CD4-positive, alpha-beta T cell treated with Interferon gamma for 1 hour (primary cell): ENCODE results near the gene ZNF780B.
"Not testable (repeated sequence)": the region's sequence is repeated elsewhere in the genome, so short reads cannot be mapped to it uniquely, and the experiment has no call there.

Experiments used
- DNase-seq: peaks from one replicate; pipeline ENCODE4 v3.0.0-alpha.2; 2020

Gene ZNF780B

GRCh38 chr19:40055832-40056504, at the start of gene ZNF780B:
Gene ZNF780B, minus strand, starts transcription at chr19:40056231. Its CDS starts 5,899 bp downstream, at chr19:40050332.
- DNase-seq, result peak; percentile 48

- DNase-seq, result no peak
Measured at GRCh38 chr19:40104754-40105153, 48.7 kb upstream of the ZNF780B start.

- no peak for DNase-seq
Measured at GRCh38 chr19:40103600-40103999, 47.6 kb upstream of the ZNF780B start.

GRCh38 chr19:40101813-40102212, 45.8 kb upstream of the ZNF780B start:
- DNase-seq, result no peak

GRCh38 chr19:40093416-40093815, 37.4 kb upstream of the ZNF780B start:
- no peak for DNase-seq

- DNase-seq, result no peak
Measured at GRCh38 chr19:40091205-40092129, 35.4 kb upstream of the ZNF780B start.

- DNase-seq, result peak; percentile 68
Measured at GRCh38 chr19:40090241-40091204, 34.5 kb upstream of the ZNF780B start, which contains the start of gene ZNF780A. Gene ZNF780A, minus strand, starts transcription at chr19:40090943. Its CDS starts 6,190 bp downstream, at chr19:40084753.

GRCh38 chr19:40089462-40089861, 33.4 kb upstream of the ZNF780B start:
- DNase-seq, result no peak

GRCh38 chr19:40088299-40089047, 32.4 kb upstream of the ZNF780B start:
- no peak for DNase-seq

GRCh38 chr19:40084948-40085347, 28.9 kb upstream of the ZNF780B start:
- no peak for DNase-seq

GRCh38 chr19:40081411-40081810, 25.4 kb upstream of the ZNF780B start:
- DNase-seq, result no peak

- DNase-seq, result no peak
Measured at GRCh38 chr19:40080289-40080688, 24.3 kb upstream of the ZNF780B start.

- DNase-seq, result no peak
Measured at GRCh38 chr19:40078377-40078776, 22.3 kb upstream of the ZNF780B start.

- no peak for DNase-seq
Measured at GRCh38 chr19:40070058-40070457, 14.0 kb upstream of the ZNF780B start.

- DNase-seq, result no peak
Measured at GRCh38 chr19:40059624-40060023, 3.6 kb upstream of the ZNF780B start.

- DNase-seq, result no peak
Measured at GRCh38 chr19:40057166-40057565, 1.1 kb upstream of the ZNF780B start.

- no peak for DNase-seq
Measured at GRCh38 chr19:40056505-40056904, 474 bp upstream of the ZNF780B start.

- DNase-seq, result no peak
Measured at GRCh38 chr19:40055049-40055448, 982 bp downstream of the ZNF780B start.

GRCh38 chr19:40054632-40055031, 1.4 kb downstream of the ZNF780B start:
- no peak for DNase-seq

- DNase-seq, result no peak
Measured at GRCh38 chr19:40053491-40053890, 2.5 kb downstream of the ZNF780B start.

GRCh38 chr19:40041718-40042117, 14.3 kb downstream of the ZNF780B start:
- DNase-seq, result not testable (repeated sequence)

GRCh38 chr19:40038047-40038446, 18.0 kb downstream of the ZNF780B start:
- DNase-seq, result not testable (repeated sequence)
